SK-N-SH treated with all-trans-retinoic acid at 6 μM for 48 hours (cell line): Measurements from ENCODE around the gene RFX3.

Experiments
- ATAC-seq: fragments of 200-7000 bp; cut with Tn5 transposase; 3 replicates; pipeline ENCODE4 v1.9.1; 2020; ENCODE audit warnings: mild to moderate bottlenecking, moderate library complexity
- ARNTL ChIP-seq: fragments of 450-650 bp; formaldehyde crosslinking; IDR thresholded peaks from 2 replicates; pipeline ENCODE4 v1.5.0; 2020; ENCODE audit warnings: low read depth, mild to moderate bottlenecking, moderate library complexity, borderline replicate concordance
- BACH2 ChIP-seq: fragments of 250-450 bp; sonication (Bioruptor Pico); IDR thresholded peaks from 2 replicates; pipeline ENCODE4 v1.9.0; 2021; ENCODE audit warnings: mild to moderate bottlenecking, borderline replicate concordance
- CSDC2 ChIP-seq: fragments of 250-450 bp; sonication (Bioruptor Pico); IDR thresholded peaks from 2 replicates; pipeline ENCODE4 v1.5.0; 2020; ENCODE audit warnings: mild to moderate bottlenecking, moderate library complexity
- ESRRG ChIP-seq: fragments of 250-450 bp; sonication (Bioruptor Pico); IDR thresholded peaks from 2 replicates; pipeline ENCODE4 v1.6.1; 2021; ENCODE audit warnings: mild to moderate bottlenecking
- GLIS3 ChIP-seq: fragments of 250-450 bp; sonication (Bioruptor Pico); IDR thresholded peaks from 2 replicates; pipeline ENCODE4 v1.5.0; 2020; ENCODE audit warnings: mild to moderate bottlenecking, moderate library complexity
- ISL1 ChIP-seq: fragments of 250-450 bp; sonication (Bioruptor Pico); IDR thresholded peaks from 2 replicates; pipeline ENCODE4 v2.1.2; 2022; ENCODE audit warnings: mild to moderate bottlenecking, moderate library complexity
- OSR1 ChIP-seq: fragments of 250-450 bp; sonication (Bioruptor Pico); IDR thresholded peaks from 2 replicates; pipeline ENCODE4 v1.8.0; 2022; ENCODE audit warnings: moderate library complexity, mild to moderate bottlenecking, inconsistent platforms
- PPARA ChIP-seq: fragments of 250-450 bp; sonication (Bioruptor Pico); IDR thresholded peaks from 2 replicates; pipeline ENCODE4 v1.5.0; 2020; ENCODE audit warnings: mild to moderate bottlenecking, borderline replicate concordance
- RARB ChIP-seq: fragments of 250-450 bp; sonication (Bioruptor Pico); IDR thresholded peaks from 2 replicates; pipeline ENCODE4 v1.8.0; 2021; ENCODE audit warnings: mild to moderate bottlenecking, moderate library complexity
- SNAI2 ChIP-seq: fragments of 250-450 bp; sonication (Bioruptor Pico); IDR thresholded peaks from 2 replicates; pipeline ENCODE4 v1.5.0; 2020; ENCODE audit warnings: mild to moderate bottlenecking, moderate library complexity
- TCF4 ChIP-seq: fragments of 250-450 bp; sonication (Bioruptor Pico); IDR thresholded peaks from 2 replicates; pipeline ENCODE4 v1.8.0; 2021; ENCODE audit warnings: mild to moderate bottlenecking, moderate library complexity, borderline replicate concordance
- TOX ChIP-seq: fragments of 250-450 bp; sonication (Bioruptor Pico); IDR thresholded peaks from 2 replicates; pipeline ENCODE4 v1.8.0; 2021; ENCODE audit warnings: mild to moderate bottlenecking, moderate library complexity, borderline replicate concordance
- ZC3H10 ChIP-seq: fragments of 250-450 bp; sonication (Bioruptor Pico); IDR thresholded peaks from 2 replicates; pipeline ENCODE4 v1.5.1; 2021; ENCODE audit warnings: mild to moderate bottlenecking, moderate library complexity
- ZFP3 ChIP-seq: fragments of 250-450 bp; sonication (Bioruptor Pico); IDR thresholded peaks from 2 replicates; pipeline ENCODE4 v1.5.0; 2020; ENCODE audit warnings: mild to moderate bottlenecking, moderate library complexity
- ZFP30 ChIP-seq: fragments of 450-650 bp; formaldehyde crosslinking; IDR thresholded peaks from 2 replicates; pipeline ENCODE4 v1.5.0; 2022; ENCODE audit warnings: mild to moderate bottlenecking, moderate library complexity
- ZNF565 ChIP-seq: fragments of 450-650 bp; formaldehyde crosslinking; conservative IDR thresholded peaks from 2 replicates; pipeline ENCODE4 v1.5.0; 2020; ENCODE audit warnings: low read depth, mild to moderate bottlenecking, moderate library complexity
- ZNF70 ChIP-seq: fragments of 450-650 bp; formaldehyde crosslinking; IDR thresholded peaks from 2 replicates; pipeline ENCODE4 v1.5.0; 2020; ENCODE audit warnings: mild to moderate bottlenecking, moderate library complexity
- ZNF8 ChIP-seq: fragments of 450-650 bp; formaldehyde crosslinking; IDR thresholded peaks from 2 replicates; pipeline ENCODE4 v1.5.0; 2020; ENCODE audit warnings: mild to moderate bottlenecking, moderate library complexity
- TF ChIP-seq, protein P1 (sequence below): fragments of 250-450 bp; sonication (Bioruptor Pico); IDR thresholded peaks from 2 replicates; pipeline ENCODE4 v1.5.1; 2021; ENCODE audit warnings: mild to moderate bottlenecking, moderate library complexity
- TF ChIP-seq, protein P2 (sequence below): fragments of 250-450 bp; sonication (Bioruptor Pico); IDR thresholded peaks from 2 replicates; pipeline ENCODE4 v1.8.0; 2021; ENCODE audit warnings: low read depth, mild to moderate bottlenecking, moderate library complexity, borderline replicate concordance
- TF ChIP-seq, protein P3 (sequence below): fragments of 250-450 bp; sonication (Bioruptor Pico); IDR thresholded peaks from 2 replicates; pipeline ENCODE4 v1.8.0; 2020; ENCODE audit warnings: mild to moderate bottlenecking, moderate library complexity, borderline replicate concordance
- TF ChIP-seq, protein P4 (sequence below): fragments of 250-450 bp; sonication (Bioruptor Pico); IDR thresholded peaks from 2 replicates; pipeline ENCODE4 v1.5.1; 2020; ENCODE audit warnings: low read depth, mild to moderate bottlenecking, moderate library complexity

The RFX3 gene

DNA sequence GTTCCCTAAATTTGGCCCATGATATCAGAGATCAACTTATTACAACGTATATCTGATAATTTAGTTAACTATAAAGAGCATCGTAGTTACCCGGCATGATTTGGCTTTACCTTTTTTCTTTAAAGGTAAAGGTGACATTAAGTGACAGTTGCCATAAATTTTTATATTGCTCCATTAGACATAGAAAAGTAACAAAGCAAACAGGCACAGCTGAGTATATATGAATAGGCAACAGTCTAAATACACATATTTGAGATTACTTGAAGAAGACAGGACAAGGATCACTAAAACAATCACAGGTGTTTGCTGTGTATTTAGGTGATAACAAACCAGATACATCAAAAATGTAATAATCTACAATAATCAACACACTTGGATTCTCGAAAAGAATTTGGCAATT, 34.8 kb downstream of the RFX3 start:
- no peak for TF ChIP-seq TOX (CRISPR knock-in tag)
- no peak for ATAC-seq

DNA sequence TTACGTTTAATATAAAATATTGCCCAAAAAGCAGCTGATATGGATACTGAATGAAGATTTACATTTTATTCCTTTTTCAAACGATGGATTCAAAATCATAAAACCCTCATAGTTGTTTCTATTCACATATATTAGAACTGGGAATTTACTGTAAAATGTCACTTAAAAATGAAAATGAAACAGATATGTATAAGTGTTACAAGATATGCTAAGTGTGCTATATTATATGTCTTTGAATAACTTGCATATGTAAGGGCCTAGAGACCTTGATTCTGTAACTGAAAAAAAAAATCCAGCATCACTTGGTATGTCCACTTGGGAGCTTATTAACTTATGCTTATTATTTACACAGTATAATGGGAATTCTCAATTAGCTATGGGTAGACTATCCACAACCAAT, 43.2 kb downstream of the RFX3 start:
- TF ChIP-seq, protein P1, sequence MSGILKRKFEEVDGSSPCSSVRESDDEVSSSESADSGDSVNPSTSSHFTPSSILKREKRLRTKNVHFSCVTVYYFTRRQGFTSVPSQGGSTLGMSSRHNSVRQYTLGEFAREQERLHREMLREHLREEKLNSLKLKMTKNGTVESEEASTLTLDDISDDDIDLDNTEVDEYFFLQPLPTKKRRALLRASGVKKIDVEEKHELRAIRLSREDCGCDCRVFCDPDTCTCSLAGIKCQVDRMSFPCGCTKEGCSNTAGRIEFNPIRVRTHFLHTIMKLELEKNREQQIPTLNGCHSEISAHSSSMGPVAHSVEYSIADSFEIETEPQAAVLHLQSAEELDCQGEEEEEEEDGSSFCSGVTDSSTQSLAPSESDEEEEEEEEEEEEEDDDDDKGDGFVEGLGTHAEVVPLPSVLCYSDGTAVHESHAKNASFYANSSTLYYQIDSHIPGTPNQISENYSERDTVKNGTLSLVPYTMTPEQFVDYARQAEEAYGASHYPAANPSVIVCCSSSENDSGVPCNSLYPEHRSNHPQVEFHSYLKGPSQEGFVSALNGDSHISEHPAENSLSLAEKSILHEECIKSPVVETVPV (CRISPR knock-in tag), result no peak
- no peak for TF ChIP-seq OSR1
- TF ChIP-seq ARNTL (CRISPR knock-in tag), result no peak
- TF ChIP-seq, protein P2, sequence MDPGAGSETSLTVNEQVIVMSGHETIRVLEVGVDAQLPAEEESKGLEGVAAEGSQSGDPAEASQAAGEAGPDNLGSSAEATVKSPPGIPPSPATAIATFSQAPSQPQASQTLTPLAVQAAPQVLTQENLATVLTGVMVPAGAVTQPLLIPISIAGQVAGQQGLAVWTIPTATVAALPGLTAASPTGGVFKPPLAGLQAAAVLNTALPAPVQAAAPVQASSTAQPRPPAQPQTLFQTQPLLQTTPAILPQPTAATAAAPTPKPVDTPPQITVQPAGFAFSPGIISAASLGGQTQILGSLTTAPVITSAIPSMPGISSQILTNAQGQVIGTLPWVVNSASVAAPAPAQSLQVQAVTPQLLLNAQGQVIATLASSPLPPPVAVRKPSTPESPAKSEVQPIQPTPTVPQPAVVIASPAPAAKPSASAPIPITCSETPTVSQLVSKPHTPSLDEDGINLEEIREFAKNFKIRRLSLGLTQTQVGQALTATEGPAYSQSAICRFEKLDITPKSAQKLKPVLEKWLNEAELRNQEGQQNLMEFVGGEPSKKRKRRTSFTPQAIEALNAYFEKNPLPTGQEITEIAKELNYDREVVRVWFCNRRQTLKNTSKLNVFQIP (CRISPR knock-in tag), result no peak
- no peak for TF ChIP-seq TCF4 (CRISPR knock-in tag)
- TF ChIP-seq RARB (CRISPR knock-in tag), result no peak
- TF ChIP-seq PPARA (CRISPR knock-in tag), result no peak
- TF ChIP-seq ESRRG, result no peak
- no peak for TF ChIP-seq CSDC2 (CRISPR knock-in tag)
- TF ChIP-seq, all 23 proteins: peak for 0
- no peak for ATAC-seq

DNA sequence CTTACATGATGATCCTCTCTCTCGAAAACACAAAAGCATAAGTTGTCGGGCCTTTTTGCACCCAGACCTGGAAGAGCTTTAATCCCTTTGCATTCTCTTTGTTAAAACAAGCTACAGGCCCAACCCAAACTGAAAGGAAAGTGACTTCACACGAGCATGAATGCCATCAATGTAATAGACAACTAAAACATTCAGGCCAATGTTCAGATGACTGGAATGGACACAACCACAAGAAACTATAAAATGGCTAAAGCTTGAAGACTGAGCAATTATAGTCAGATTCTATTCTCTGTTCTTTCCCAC, 45.5 kb downstream of the RFX3 start:
- ATAC-seq, result no peak
- no peak for TF ChIP-seq ZNF8 (CRISPR knock-in tag)
- no peak for TF ChIP-seq BACH2 (CRISPR knock-in tag)
- TF ChIP-seq ZNF565 (CRISPR knock-in tag), result no peak
- TF ChIP-seq, protein P3, sequence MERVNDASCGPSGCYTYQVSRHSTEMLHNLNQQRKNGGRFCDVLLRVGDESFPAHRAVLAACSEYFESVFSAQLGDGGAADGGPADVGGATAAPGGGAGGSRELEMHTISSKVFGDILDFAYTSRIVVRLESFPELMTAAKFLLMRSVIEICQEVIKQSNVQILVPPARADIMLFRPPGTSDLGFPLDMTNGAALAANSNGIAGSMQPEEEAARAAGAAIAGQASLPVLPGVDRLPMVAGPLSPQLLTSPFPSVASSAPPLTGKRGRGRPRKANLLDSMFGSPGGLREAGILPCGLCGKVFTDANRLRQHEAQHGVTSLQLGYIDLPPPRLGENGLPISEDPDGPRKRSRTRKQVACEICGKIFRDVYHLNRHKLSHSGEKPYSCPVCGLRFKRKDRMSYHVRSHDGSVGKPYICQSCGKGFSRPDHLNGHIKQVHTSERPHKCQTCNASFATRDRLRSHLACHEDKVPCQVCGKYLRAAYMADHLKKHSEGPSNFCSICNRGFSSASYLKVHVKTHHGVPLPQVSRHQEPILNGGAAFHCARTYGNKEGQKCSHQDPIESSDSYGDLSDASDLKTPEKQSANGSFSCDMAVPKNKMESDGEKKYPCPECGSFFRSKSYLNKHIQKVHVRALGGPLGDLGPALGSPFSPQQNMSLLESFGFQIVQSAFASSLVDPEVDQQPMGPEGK (CRISPR knock-in tag), result no peak
- no peak for TF ChIP-seq TOX (CRISPR knock-in tag)
- no peak for TF ChIP-seq RARB (CRISPR knock-in tag)
- TF ChIP-seq TCF4 (CRISPR knock-in tag), result no peak
- TF ChIP-seq ARNTL (CRISPR knock-in tag), result no peak
- TF ChIP-seq CSDC2 (CRISPR knock-in tag), result no peak
- TF ChIP-seq GLIS3 (CRISPR knock-in tag), result no peak
- TF ChIP-seq, protein P2 (CRISPR knock-in tag), result no peak
- TF ChIP-seq ZFP3, result no peak
- TF ChIP-seq ESRRG, result no peak
- no peak for TF ChIP-seq ISL1 (CRISPR knock-in tag)

GRCh38 chr9:3479514-3480352, 46.1 kb downstream of the RFX3 start:
- ATAC-seq, result no peak
- TF ChIP-seq ZNF70 (CRISPR knock-in tag) (no peak), ZC3H10 (CRISPR knock-in tag) (no peak), SNAI2 (CRISPR knock-in tag) (no peak), ZNF8 (CRISPR knock-in tag) (no peak), RARB (CRISPR knock-in tag) (no peak), ESRRG (no peak), ARNTL (CRISPR knock-in tag) (no peak), PPARA (CRISPR knock-in tag) (no peak), CSDC2 (CRISPR knock-in tag) (no peak), ZFP30 (no peak), ZNF565 (CRISPR knock-in tag) (no peak), ISL1 (CRISPR knock-in tag) (no peak), ZFP3 (no peak)
- TF ChIP-seq, protein P4, sequence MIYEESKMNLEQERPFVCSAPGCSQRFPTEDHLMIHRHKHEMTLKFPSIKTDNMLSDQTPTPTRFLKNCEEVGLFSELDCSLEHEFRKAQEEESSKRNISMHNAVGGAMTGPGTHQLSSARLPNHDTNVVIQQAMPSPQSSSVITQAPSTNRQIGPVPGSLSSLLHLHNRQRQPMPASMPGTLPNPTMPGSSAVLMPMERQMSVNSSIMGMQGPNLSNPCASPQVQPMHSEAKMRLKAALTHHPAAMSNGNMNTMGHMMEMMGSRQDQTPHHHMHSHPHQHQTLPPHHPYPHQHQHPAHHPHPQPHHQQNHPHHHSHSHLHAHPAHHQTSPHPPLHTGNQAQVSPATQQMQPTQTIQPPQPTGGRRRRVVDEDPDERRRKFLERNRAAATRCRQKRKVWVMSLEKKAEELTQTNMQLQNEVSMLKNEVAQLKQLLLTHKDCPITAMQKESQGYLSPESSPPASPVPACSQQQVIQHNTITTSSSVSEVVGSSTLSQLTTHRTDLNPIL (CRISPR knock-in tag), result no peak
- TF ChIP-seq, protein P2 (CRISPR knock-in tag), result no peak
- TF ChIP-seq, protein P1 (CRISPR knock-in tag), result no peak
